Measurements from ENCODE around the gene CLEC20A.

CLEC20A gene

GRCh38 chr1:178500091-178500770 lies 3.5 kb upstream of the CLEC20A start:
- no peak for DNase-seq (ENCODE audit: low read depth)

DNA sequence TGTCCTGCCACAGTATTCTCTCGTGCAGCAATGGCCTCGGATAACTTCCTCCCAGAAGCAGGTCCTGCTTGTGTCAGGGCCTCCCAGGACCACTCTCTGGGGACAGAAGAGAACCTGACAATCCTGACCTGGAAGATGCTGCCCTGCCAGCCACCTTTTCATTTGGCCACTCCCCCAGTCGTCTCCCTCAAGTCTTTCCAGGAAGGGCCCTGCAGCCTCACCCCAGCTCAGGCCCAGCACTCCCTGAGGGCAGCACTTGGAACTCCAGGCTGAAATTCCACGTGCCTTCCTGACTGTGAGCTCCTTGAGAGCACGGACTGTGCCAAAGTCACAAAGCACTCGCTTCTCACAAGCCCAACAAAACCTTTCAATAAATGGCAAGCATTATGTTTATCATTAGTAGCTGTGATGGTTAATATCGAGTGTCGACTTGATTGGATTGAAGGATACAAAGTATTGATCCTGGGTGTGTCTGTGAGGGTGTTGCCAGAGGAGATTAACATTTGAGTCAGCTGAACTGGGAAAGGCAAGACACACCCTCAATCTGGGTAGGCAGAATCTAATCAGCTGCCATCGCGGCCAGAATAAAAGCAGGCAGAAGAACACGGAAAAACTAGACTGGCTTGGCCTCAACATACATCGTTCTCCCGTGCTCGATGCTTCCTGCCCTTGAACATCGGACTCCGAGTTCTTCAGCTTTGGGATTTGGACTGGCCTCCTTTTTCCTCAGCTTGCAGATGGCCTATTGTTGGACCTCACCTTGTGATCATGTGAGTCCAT lies 2.3 kb upstream of the CLEC20A start:
- DNase-seq (ENCODE audit: low read depth), result no peak

GRCh38 chr1:178497903-178498478 lies 1.2 kb upstream of the CLEC20A start:
- DNase-seq (ENCODE audit: low read depth), result no peak

DNA sequence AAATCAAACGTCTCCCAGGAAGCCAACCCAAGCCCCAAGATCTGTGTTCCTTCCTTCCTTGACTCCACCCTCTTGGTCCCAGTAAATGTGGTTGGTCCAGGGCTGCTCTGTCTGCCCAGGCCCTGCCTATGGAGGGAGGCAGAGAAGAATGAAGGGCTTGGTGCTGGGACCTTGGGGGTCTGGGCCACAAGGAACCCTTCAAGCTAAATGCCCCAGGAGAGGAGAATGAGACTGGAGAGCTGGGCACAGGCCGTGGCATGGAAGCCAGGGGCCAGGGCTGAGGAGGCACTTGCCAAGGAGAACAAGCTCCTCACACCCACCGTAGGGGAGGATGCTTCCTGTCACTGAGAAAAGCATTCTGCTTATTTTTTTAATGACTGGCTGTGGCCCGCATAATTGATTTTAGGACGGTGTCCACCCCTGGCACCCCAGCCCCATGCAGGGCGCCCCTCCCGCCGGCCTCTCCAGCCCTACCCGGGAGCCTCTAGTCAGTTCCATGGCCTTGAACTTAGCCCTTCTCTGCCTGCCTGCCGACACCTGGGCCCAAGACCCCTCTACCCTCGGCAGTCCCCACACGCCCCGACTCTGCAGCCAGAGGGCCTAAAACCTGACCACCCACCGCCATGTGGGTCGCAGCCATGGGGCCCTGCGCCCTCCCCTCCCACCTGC lies 889 bp downstream of the CLEC20A start:
- no peak for DNase-seq (ENCODE audit: low read depth)

- no peak for DNase-seq (ENCODE audit: low read depth)
Observed at GRCh38 chr1:178495158-178495557, 1.6 kb downstream of the CLEC20A start.

GRCh38 chr1:178494569-178494971 lies 2.2 kb downstream of the CLEC20A start:
- no peak for DNase-seq (ENCODE audit: low read depth)

DNA sequence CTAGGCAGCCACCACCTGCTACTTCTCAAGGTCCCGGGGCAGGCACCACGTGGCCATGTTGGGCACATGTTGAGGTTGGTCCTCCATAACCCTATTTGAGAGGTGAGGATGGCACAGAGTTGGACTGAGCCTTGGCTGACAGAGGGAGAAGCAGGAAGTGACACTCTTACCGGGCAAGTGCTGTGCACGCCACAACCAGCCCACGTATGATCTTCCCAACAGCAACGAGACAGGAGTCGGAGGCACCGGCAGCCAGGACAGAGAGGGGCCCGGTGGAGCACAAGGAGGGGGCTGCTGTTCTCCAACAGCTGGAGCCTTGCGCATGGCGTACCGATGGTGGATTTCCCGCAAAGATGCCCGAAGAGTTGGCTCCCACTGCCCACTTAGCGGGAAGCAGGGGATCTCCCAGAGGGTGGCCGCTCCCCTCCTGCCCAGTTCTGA lies 3.4 kb downstream of the CLEC20A start:
- no peak for DNase-seq (ENCODE audit: low read depth)

GRCh38 chr1:178492341-178492740 lies 4.4 kb downstream of the CLEC20A start:
- no peak for DNase-seq (ENCODE audit: low read depth)

- DNase-seq (ENCODE audit: low read depth), result no peak
Observed at GRCh38 chr1:178491721-178492120, 5.0 kb downstream of the CLEC20A start.

DNA sequence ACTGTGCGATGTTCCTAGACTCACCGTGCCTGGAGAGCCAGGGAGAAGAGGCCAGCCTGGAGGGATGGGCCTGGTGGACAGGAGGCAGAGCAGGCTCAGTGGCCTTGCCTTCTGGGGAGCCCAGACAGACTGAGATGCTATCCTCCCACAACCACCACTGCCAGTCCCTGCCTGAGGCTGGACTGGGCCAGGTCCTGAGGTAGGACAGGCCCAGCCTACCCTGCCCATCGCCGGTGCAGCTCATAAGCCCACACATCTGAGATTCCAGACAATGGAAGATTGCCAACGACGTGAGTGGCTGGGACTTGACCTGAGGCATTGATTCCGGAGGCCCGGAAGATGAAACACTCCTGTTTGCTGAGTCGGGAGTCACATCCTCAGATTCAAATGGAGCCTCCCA lies 5.8 kb downstream of the CLEC20A start:
- no peak for DNase-seq (ENCODE audit: low read depth)

DNA sequence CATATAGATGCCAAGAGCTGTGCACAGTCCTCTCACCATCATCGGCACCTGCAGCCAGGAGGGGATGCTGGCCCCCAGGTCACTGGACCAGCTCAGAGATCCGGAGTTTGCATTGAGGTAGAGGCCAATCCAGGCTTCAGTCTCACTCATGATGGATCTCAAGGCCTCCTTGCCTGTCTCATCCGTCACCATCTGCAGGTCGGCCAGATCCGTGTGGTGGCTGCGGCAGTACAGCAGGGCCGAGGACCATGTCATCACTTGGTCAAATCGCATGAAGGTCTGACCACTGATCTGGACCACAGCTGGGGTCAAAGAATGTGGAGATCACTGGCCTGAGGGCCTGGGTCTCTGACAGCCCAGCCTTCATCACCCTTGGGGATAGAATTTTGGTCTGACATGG lies 6.6 kb downstream of the CLEC20A start:
- no peak for DNase-seq (ENCODE audit: low read depth)

DNA sequence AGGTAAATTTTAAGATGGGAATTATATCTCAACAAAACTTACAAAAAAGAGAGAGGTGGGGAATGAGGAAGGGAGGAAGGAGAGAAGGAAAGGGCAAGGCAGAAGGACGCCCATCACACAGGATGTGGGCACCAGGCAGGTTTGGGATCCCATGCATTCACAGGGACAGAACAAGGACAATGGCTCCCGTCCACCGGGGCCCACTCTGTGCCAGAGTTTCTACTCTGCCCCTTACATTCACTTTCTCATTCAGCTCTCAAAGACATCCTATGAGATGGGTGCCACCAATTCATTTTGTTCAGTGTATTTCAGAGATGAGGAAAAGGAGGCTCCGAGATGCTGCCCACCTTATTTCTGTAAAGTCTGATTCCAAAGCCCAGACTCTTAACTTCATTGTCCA lies 7.4 kb downstream of the CLEC20A start:
- no peak for DNase-seq (ENCODE audit: low read depth)

GRCh38 chr1:178488393-178488792 lies 8.4 kb downstream of the CLEC20A start:
- DNase-seq (ENCODE audit: low read depth), result no peak

GRCh38 chr1:178487070-178487615 lies 9.6 kb downstream of the CLEC20A start:
- no peak for DNase-seq (ENCODE audit: low read depth)

GRCh38 chr1:178486100-178487069 lies 10.4 kb downstream of the CLEC20A start:
- DNase-seq (ENCODE audit: low read depth), result no peak

- no peak for DNase-seq (ENCODE audit: low read depth)
Observed at GRCh38 chr1:178485541-178485981, 11.2 kb downstream of the CLEC20A start.

- DNase-seq (ENCODE audit: low read depth), result no peak
Observed at GRCh38 chr1:178484698-178485225, 12.0 kb downstream of the CLEC20A start.

DNA sequence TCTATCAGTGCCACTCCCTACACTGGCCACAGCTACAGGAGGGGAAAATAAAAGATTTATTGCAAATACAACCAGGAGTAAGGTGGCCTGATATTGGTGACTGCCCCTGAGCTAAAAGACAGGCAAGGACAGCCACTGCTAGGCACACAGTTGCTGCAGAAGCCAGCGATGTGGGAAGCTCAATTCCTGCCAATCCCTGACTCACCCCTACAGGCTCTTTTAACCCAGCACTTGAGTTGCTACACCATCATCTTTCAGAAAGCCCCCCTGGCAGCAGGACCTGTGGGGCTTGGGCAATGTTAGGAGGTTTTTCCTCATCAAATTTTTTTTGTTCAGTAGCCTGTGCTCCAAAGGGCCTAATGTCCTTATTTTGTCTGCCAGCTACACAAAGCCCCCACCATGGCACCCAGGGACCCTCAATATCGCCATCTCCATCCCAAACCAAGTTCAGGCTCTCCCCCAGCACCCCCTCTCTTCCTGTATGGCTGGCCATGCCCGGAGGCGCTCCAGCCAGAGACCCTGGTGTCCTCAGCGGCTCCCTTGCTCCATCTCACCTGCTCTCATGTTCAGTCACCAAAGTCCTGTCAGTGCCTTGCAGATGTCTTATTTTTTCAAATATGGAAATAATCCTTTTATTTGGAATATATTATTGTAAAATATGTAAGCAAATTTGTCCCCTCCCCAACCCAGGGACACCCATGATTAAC lies 13.4 kb downstream of the CLEC20A start:
- no peak for DNase-seq (ENCODE audit: low read depth)

GRCh38 chr1:178477841-178478240 lies 18.9 kb downstream of the CLEC20A start:
- DNase-seq (ENCODE audit: low read depth), result no peak

DNA sequence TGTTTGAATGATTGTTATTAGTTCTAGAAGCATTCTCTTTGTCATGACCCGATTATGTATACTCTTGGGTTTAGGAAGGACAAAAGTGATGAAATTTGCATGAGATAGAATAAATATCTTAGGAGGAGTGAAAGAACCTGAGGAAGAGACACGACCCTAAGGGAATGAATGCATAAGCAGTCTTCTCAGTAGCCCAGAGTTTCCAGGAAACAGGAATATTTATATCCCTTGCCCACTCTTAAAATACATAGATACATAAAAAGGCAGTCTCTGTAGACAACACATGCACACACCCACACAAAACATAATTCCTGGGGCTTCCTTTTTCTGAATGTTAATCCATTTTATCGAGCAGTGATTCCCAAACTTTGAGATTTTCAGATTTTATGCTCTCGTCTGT lies 19.4 kb downstream of the CLEC20A start:
- DNase-seq (ENCODE audit: low read depth), result no peak

Data from activated T-cell treated with anti-CD3 and anti-CD28 coated beads for 1 hour (primary cell).